ENCODE measurements around the gene MIB2. TPM values are rescaled to one million over a fixed set of nuclear protein-coding genes. Genes with fewer than 3 reads are reported as not detected.
A peak's percentile ranks its signal among the peaks of the same experiment; 100 is the strongest.

Gene MIB2
- total RNA-seq, 6 experiments from 2014 or later = 20.7 to 38.5 (median 33.9) TPM

- H3K36me3 ChIP-seq = no peaks in the 10 kb centered on the region
- no peak overlapping the region for H3K4me3 ChIP-seq
- no peaks in the 10 kb centered on the region for H3K9me3 ChIP-seq
- no peak overlapping the region for H3K27ac ChIP-seq
- H3K27me3 ChIP-seq = no peaks in the 10 kb centered on the region
- ATAC-seq (no peak), DNase-seq (peak in 1 of 3 donors; percentile 55)
- WGBS (ENCODE audit: insufficient coverage, low coverage, low lambda C conversion rate, missing lambda C conversion rate) = no CpG with 5 or more reads among the region's 13 CpGs
- TF ChIP-seq POLR2A (IDR thresholded peaks at IDR 0.05) (no peak), CTCF (IDR thresholded peaks at IDR 0.05) (no peak)
- H3K4me1 ChIP-seq = peaks cover 0 to 7% (median 3%) of the 10 kb centered on the region in 4 donors
- intact Hi-C loops (cut with DNase I) = no loop called here
Observed at GRCh38 chr1:1606232-1606631, 9.1 kb upstream of the MIB2 start.

- DNase-seq = no peak
- 80% methylated on average over 7 of the region's 12 CpGs for WGBS (ENCODE audit: insufficient coverage, low coverage, low lambda C conversion rate, missing lambda C conversion rate)
- ATAC-seq = no peak
- intact Hi-C loops (cut with DNase I) = no loop called here
- Histone ChIP-seq H3K36me3 (no peaks in the 10 kb centered on the region), H3K9me3 (no peaks in the 10 kb centered on the region), H3K27me3 (no peaks in the 10 kb centered on the region), H3K4me1 (peaks cover 0 to 24% (median 7%) of the 10 kb centered on the region in 4 donors), H3K4me3 (no peak overlapping the region), H3K27ac (no peak overlapping the region)
- no peak for TF ChIP-seq CTCF (IDR thresholded peaks at IDR 0.05)
- no peak for TF ChIP-seq POLR2A (IDR thresholded peaks at IDR 0.05)
Observed at GRCh38 chr1:1609822-1610485, 5.3 kb upstream of the MIB2 start.

GRCh38 chr1:1610796-1611195 lies 4.5 kb upstream of the MIB2 start:
- no peak overlapping the region for H3K4me3 ChIP-seq
- H3K27me3 ChIP-seq = no peaks in the 10 kb centered on the region
- TF ChIP-seq CTCF (IDR thresholded peaks at IDR 0.05) (no peak), POLR2A (IDR thresholded peaks at IDR 0.05) (no peak)
- H3K4me1 ChIP-seq = peaks cover 0 to 24% (median 7%) of the 10 kb centered on the region in 4 donors
- H3K27ac ChIP-seq = no peak overlapping the region
- intact Hi-C loops (cut with DNase I) = no loop called here
- no peak for ATAC-seq
- no peaks in the 10 kb centered on the region for H3K9me3 ChIP-seq
- WGBS (ENCODE audit: insufficient coverage, low coverage, low lambda C conversion rate, missing lambda C conversion rate) = 56% methylated on average over 8 of the region's 9 CpGs
- DNase-seq = no peak
- H3K36me3 ChIP-seq = no peaks in the 10 kb centered on the region

GRCh38 chr1:1612104-1612400 lies 3.2 kb upstream of the MIB2 start:
- Histone ChIP-seq H3K9me3 (no peaks in the 10 kb centered on the region), H3K36me3 (no peaks in the 10 kb centered on the region), H3K27me3 (no peaks in the 10 kb centered on the region), H3K4me1 (peaks cover 0 to 32% (median 11%) of the 10 kb centered on the region in 4 donors), H3K27ac (no peak overlapping the region), H3K4me3 (no peak overlapping the region)
- DNase-seq (no peak), ATAC-seq (no peak)
- 76% methylated on average over 2 of the region's 3 CpGs for WGBS (ENCODE audit: insufficient coverage, low coverage, low lambda C conversion rate, missing lambda C conversion rate)
- intact Hi-C loops (cut with DNase I) = no loop called here
- TF ChIP-seq POLR2A (IDR thresholded peaks at IDR 0.05) = no peak
- TF ChIP-seq CTCF (IDR thresholded peaks at IDR 0.05) = no peak

Data from right lobe of liver (tissue), 6 donors.